Subcutaneous abdominal adipose tissue (tissue), 5 donors: Measurements from ENCODE around the gene P3H2.
A peak's percentile ranks its signal among the peaks of the same experiment; 100 is the strongest.
"Not testable (repeated sequence)": the region's sequence is repeated elsewhere in the genome, so short reads cannot be mapped to it uniquely, and the experiment has no call there.

Experiments used
- H3K27ac ChIP-seq: one replicate; pipeline ENCODE4 v1.7.0; 2013; ENCODE audit warnings: low read depth, mild to moderate bottlenecking, inconsistent platforms, low read length, moderate library complexity
- H3K27me3 ChIP-seq, 5 donors: one replicate each; pipeline ENCODE4 v1.7.0; 2013; ENCODE audit warnings: low read length in 5 of 5, inconsistent platforms in 1 of 5; ENCODE audit not compliant: control insufficient read depth in 5 of 5, insufficient read depth in 4 of 5
- H3K36me3 ChIP-seq, 5 donors: one replicate each; pipeline ENCODE4 v1.7.0; 2013; ENCODE audit warnings: low read length in 5 of 5; ENCODE audit not compliant: control insufficient read depth in 5 of 5, insufficient read depth in 5 of 5
- H3K4me1 ChIP-seq, 5 donors: one replicate each; pipeline ENCODE4 v1.7.0; 2013; ENCODE audit warnings: low read length in 5 of 5, mild to moderate bottlenecking in 3 of 5, moderate library complexity in 1 of 5; ENCODE audit not compliant: control insufficient read depth in 5 of 5, insufficient read depth in 5 of 5
- H3K4me3 ChIP-seq, 5 donors: one replicate each; pipeline ENCODE4 v1.7.0; 2013; ENCODE audit warnings: low read length in 5 of 5, low read depth in 1 of 5
- H3K9ac ChIP-seq, 5 donors: one replicate each; pipeline ENCODE4 v1.7.0; 2013; ENCODE audit warnings: low read length in 5 of 5, mild to moderate bottlenecking in 4 of 5, moderate library complexity in 3 of 5
- H3K9me3 ChIP-seq, 5 donors: one replicate each; pipeline ENCODE4 v1.7.0; 2013; ENCODE audit warnings: low read length in 5 of 5; ENCODE audit not compliant: control insufficient read depth in 5 of 5
- donor health status: healthy.
- donor health status: healthy.
- donor health status: healthy.
- donor health status: healthy.
- donor health status: healthy.

The P3H2 gene

GRCh38 chr3:190076601-190077394, 43.9 kb downstream of the P3H2 start:
- Histone ChIP-seq H3K36me3 (no peaks in the 10 kb centered on the region), H3K9ac (no peak overlapping the region), H3K4me1 (peaks cover 5 to 17% (median 11%) of the 10 kb centered on the region in 5 donors), H3K27ac (no peak overlapping the region), H3K9me3 (no peaks in the 10 kb centered on the region), H3K27me3 (no peaks in the 10 kb centered on the region), H3K4me3 (no peak overlapping the region)

GRCh38 chr3:190076136-190076535, 44.6 kb downstream of the P3H2 start:
- H3K9ac ChIP-seq, result no peak overlapping the region
- no peaks in the 10 kb centered on the region for H3K9me3 ChIP-seq
- no peaks in the 10 kb centered on the region for H3K36me3 ChIP-seq
- no peaks in the 10 kb centered on the region for H3K27me3 ChIP-seq
- H3K4me1 ChIP-seq, result peaks cover 5 to 17% (median 11%) of the 10 kb centered on the region in 5 donors
- no peak overlapping the region for H3K27ac ChIP-seq
- no peak overlapping the region for H3K4me3 ChIP-seq

DNA sequence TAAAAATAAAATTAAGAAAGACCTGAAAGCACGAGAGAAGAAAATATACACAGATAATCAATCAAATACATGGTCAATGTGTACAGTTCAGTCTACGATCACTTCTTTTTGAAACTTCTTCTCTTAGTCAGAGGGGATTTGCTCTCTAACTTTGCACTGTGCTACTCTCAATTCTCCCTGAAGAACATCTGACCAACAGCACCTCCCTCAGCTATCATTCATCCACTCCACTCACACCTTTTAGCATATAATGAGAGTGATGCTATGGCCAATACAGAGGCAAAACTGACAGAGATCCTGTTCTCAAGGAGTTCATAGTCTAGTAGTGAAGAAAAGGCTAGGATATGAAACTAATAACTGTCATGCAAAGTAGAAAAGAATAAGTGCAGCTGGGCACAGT, 45.9 kb downstream of the P3H2 start:
- H3K27me3 ChIP-seq, result no peaks in the 10 kb centered on the region
- no peak overlapping the region for H3K9ac ChIP-seq
- no peak overlapping the region for H3K4me3 ChIP-seq
- no peaks in the 10 kb centered on the region for H3K36me3 ChIP-seq
- peaks cover 5 to 17% (median 11%) of the 10 kb centered on the region in 5 donors for H3K4me1 ChIP-seq
- no peaks in the 10 kb centered on the region for H3K9me3 ChIP-seq
- no peak overlapping the region for H3K27ac ChIP-seq

- Histone ChIP-seq H3K4me3 (peak overlapping the region in 1 of 5 donors; percentile 29), H3K27ac (peak overlapping the region; percentile 32), H3K9ac (no peak overlapping the region), H3K9me3 (no peaks in the 10 kb centered on the region), H3K36me3 (no peaks in the 10 kb centered on the region), H3K27me3 (no peaks in the 10 kb centered on the region), H3K4me1 (peaks cover 5 to 17% (median 11%) of the 10 kb centered on the region in 5 donors)
These were observed 47.3 kb downstream of the P3H2 start for GRCh38 chr3:190073264-190074008.

DNA sequence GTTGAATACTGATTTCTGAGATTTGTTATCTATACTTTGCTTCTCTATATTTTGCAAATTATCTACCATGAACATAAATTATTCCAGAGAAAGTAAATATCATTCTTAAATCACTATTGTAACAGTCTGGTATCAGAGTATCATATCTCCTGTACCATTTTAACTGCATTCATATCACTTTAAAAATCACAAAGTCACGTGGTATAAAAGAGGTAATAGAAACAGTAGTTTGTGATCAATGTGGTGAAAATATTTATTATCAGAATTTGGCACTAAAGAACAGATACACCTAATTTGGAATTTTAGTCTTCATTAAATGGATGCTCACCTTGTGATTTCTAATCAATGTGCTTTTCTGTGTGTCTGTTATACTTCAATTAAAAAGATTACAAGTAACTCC, 47.8 kb downstream of the P3H2 start:
- H3K4me1 ChIP-seq, result peaks cover 5 to 17% (median 11%) of the 10 kb centered on the region in 5 donors
- H3K27me3 ChIP-seq, result no peaks in the 10 kb centered on the region
- peak overlapping the region; percentile 32 for H3K27ac ChIP-seq
- H3K9ac ChIP-seq, result no peak overlapping the region
- H3K9me3 ChIP-seq, result no peaks in the 10 kb centered on the region
- H3K36me3 ChIP-seq, result no peaks in the 10 kb centered on the region
- H3K4me3 ChIP-seq, result no peak overlapping the region

DNA sequence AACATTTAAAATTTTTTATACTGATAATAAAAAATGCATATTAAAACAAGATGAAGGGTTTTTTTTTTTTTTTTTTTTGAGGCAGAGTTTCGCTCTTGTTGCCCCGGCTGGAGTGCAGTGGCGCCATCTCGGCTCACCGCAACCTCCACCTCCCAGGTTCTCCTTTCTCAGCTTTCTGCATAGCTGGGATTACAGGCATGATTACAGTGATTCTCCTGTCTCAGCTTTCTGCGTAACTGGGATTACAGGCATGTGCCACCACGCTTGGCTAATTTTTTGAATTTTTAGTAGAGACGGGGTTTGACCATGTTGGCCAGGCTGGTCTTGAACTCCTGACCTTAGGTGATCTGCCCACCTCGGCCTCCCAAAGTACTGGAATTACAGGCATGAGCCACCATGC, 48.8 kb downstream of the P3H2 start:
- H3K27ac ChIP-seq, H3K9me3 ChIP-seq, H3K36me3 ChIP-seq, H3K27me3 ChIP-seq, H3K4me3 ChIP-seq, H3K9ac ChIP-seq: not testable (repeated sequence)
- H3K4me1 ChIP-seq, result peaks cover 5 to 17% (median 11%) of the 10 kb centered on the region in 5 donors

DNA sequence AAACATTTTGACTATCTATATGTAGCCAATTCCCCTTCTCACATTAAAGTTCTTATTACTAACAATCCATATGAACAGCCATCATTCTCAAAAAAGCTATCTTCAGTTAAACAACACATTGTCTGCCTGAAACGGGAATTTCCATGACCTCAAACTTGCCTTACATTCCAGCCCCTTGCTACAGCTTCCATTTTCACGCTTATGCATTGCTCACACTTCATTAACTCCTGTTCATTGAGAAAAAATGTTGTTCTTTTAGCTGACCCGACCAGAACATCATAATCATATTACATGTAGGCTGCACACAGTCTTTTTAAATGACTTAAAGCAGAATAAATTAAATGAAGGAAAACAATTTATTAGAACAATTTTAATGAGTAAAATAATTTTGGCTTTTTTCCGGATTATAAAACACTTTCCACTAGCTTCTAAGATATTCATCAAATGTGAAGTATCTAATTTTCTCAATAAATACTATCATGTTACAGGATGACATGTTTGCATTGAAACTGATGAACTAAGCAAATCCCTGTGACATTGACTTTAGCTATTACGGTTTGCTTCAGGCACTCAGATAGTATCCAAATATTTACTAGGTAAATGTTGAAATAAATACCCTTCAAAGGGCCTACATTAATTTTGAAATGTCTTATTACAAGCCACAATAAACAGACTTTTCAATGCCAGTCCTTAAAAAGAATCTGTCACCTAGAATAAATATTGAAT, 49.9 kb downstream of the P3H2 start:
- no peak overlapping the region for H3K9ac ChIP-seq
- H3K4me3 ChIP-seq, result no peak overlapping the region
- H3K4me1 ChIP-seq, result peaks cover 5 to 10% (median 9%) of the 10 kb centered on the region in 5 donors
- no peaks in the 10 kb centered on the region for H3K9me3 ChIP-seq
- H3K36me3 ChIP-seq, result no peaks in the 10 kb centered on the region
- no peaks in the 10 kb centered on the region for H3K27me3 ChIP-seq
- H3K27ac ChIP-seq, result no peak overlapping the region

GRCh38 chr3:190065204-190065603, 55.5 kb downstream of the P3H2 start:
- Histone ChIP-seq H3K27ac (no peak overlapping the region), H3K27me3 (no peaks in the 10 kb centered on the region), H3K9ac (no peak overlapping the region), H3K9me3 (no peaks in the 10 kb centered on the region), H3K36me3 (no peaks in the 10 kb centered on the region), H3K4me3 (no peak overlapping the region), H3K4me1 (no peaks in the 10 kb centered on the region)

- H3K4me3 ChIP-seq, result no peak overlapping the region
- no peaks in the 10 kb centered on the region for H3K36me3 ChIP-seq
- no peaks in the 10 kb centered on the region for H3K9me3 ChIP-seq
- H3K9ac ChIP-seq, result no peak overlapping the region
- no peaks in the 10 kb centered on the region for H3K27me3 ChIP-seq
- no peaks in the 10 kb centered on the region for H3K4me1 ChIP-seq
- no peak overlapping the region for H3K27ac ChIP-seq
These were observed 56.0 kb downstream of the P3H2 start for GRCh38 chr3:190064659-190065058.

GRCh38 chr3:190064112-190064511, 56.6 kb downstream of the P3H2 start:
- no peak overlapping the region for H3K9ac ChIP-seq
- peaks cover 0 to under 1% (median 0%) of the 10 kb centered on the region in 5 donors for H3K4me1 ChIP-seq
- H3K27me3 ChIP-seq, result no peaks in the 10 kb centered on the region
- H3K27ac ChIP-seq, result no peak overlapping the region
- no peak overlapping the region for H3K4me3 ChIP-seq
- H3K36me3 ChIP-seq, result no peaks in the 10 kb centered on the region
- H3K9me3 ChIP-seq, result no peaks in the 10 kb centered on the region
